ENCODE data around the gene OSBPL3.
"Not testable (repeated sequence)": the region's sequence is repeated elsewhere in the genome, so short reads cannot be mapped to it uniquely, and the experiment has no call there.

Gene OSBPL3

GRCh38 chr7:24827027-24827426, 153.0 kb downstream of the OSBPL3 start:
- no peak for DNase-seq

GRCh38 chr7:24826662-24827020, 153.3 kb downstream of the OSBPL3 start:
- DNase-seq = no peak

- no peak for DNase-seq
Observed at GRCh38 chr7:24825931-24826661, 153.9 kb downstream of the OSBPL3 start.

GRCh38 chr7:24825381-24825794, 154.6 kb downstream of the OSBPL3 start:
- no peak for DNase-seq

GRCh38 chr7:24824896-24825295, 155.1 kb downstream of the OSBPL3 start:
- no peak for DNase-seq

- no peak for DNase-seq
Observed at GRCh38 chr7:24824400-24824799, 155.6 kb downstream of the OSBPL3 start.

- DNase-seq = no peak
Observed at GRCh38 chr7:24821754-24822054, 158.3 kb downstream of the OSBPL3 start.

GRCh38 chr7:24821045-24821753, 158.8 kb downstream of the OSBPL3 start:
- DNase-seq = peak in 1 of 14 donors; percentile 22

- DNase-seq = no peak
Observed at GRCh38 chr7:24820730-24821044, 159.3 kb downstream of the OSBPL3 start.

- peak in 12 of 14 donors; percentile 14 to 80 (median 58) for DNase-seq
Observed at GRCh38 chr7:24819916-24820689, 159.9 kb downstream of the OSBPL3 start.

GRCh38 chr7:24817339-24817738, 162.6 kb downstream of the OSBPL3 start:
- no peak for DNase-seq

GRCh38 chr7:24816868-24817267, 163.1 kb downstream of the OSBPL3 start:
- DNase-seq = no peak

GRCh38 chr7:24812305-24812945, 167.6 kb downstream of the OSBPL3 start:
- peak in 6 of 14 donors; percentile 9 to 46 (median 21) for DNase-seq

- DNase-seq = no peak
Observed at GRCh38 chr7:24808518-24808917, 171.5 kb downstream of the OSBPL3 start.

- DNase-seq = no peak
Observed at GRCh38 chr7:24802300-24802699, 177.7 kb downstream of the OSBPL3 start.

- no peak for DNase-seq
Observed at GRCh38 chr7:24801883-24802282, 178.1 kb downstream of the OSBPL3 start.

GRCh38 chr7:24800667-24801066, 179.3 kb downstream of the OSBPL3 start:
- DNase-seq = no peak

GRCh38 chr7:24800073-24800472, 179.9 kb downstream of the OSBPL3 start:
- DNase-seq = no peak

GRCh38 chr7:24799506-24799905, 180.5 kb downstream of the OSBPL3 start:
- DNase-seq = no peak

- no peak for DNase-seq
Observed at GRCh38 chr7:24798261-24798660, 181.7 kb downstream of the OSBPL3 start.

GRCh38 chr7:24797270-24797669, 182.7 kb downstream of the OSBPL3 start:
- no peak for DNase-seq

- no peak for DNase-seq
Observed at GRCh38 chr7:24795407-24795767, 184.6 kb downstream of the OSBPL3 start.

GRCh38 chr7:24794751-24795406, 185.1 kb downstream of the OSBPL3 start:
- not testable (repeated sequence) for DNase-seq

Measured in C1 segment of cervical spinal cord (tissue), 14 donors.